GM18951 (cell line): ENCODE results near the gene VAMP5.
A peak's percentile ranks its signal among the peaks of the same experiment; 100 is the strongest.
"Not testable (repeated sequence)": the region's sequence is repeated elsewhere in the genome, so short reads cannot be mapped to it uniquely, and the experiment has no call there.

Experiments
- POLR2A ChIP-seq: IDR thresholded peaks from 4 replicates; pipeline ENCODE4 v1.6.1; 2011; ENCODE audit warnings: mild to moderate bottlenecking; ENCODE audit not compliant: insufficient read length, insufficient read depth; ENCODE audit errors: extremely low read depth
- in situ Hi-C: fragments of 300-500 bp; cut with MboI; formaldehyde crosslinking; loops from one replicate; pipeline ENCODE4 v1.12.0; 2022; ENCODE audit warnings: low sequenced_read_pairs, mixed read lengths, inconsistent platforms; ENCODE audit not compliant: unreplicated experiment

The VAMP5 gene

GRCh38 chr2:85604568-85605339 lies 20.5 kb downstream of the VAMP5 start:
- TF ChIP-seq POLR2A: no peak
- in situ Hi-C loops: no loop called here

GRCh38 chr2:85605406-85606115 lies 21.3 kb downstream of the VAMP5 start:
- in situ Hi-C loops: no loop called here
- TF ChIP-seq POLR2A: no peak

GRCh38 chr2:85606116-85606455 lies 21.9 kb downstream of the VAMP5 start:
- in situ Hi-C loops: no loop called here
- no peak for TF ChIP-seq POLR2A

GRCh38 chr2:85607268-85608215 lies 23.3 kb downstream of the VAMP5 start:
- TF ChIP-seq POLR2A: no peak
- in situ Hi-C loops: no loop called here

GRCh38 chr2:85611217-85611704 lies 27.0 kb downstream of the VAMP5 start:
- in situ Hi-C loops: no loop called here
- TF ChIP-seq POLR2A: no peak

GRCh38 chr2:85611705-85612587 lies 27.7 kb downstream of the VAMP5 start, which contains the start of gene C2orf68:
TSS of gene C2orf68 (minus strand) at chr2:85612066. CDS start at chr2:85611984, 82 bp downstream.
- in situ Hi-C loops: no loop called here
- TF ChIP-seq POLR2A: peak; percentile 82

- in situ Hi-C loops: no loop called here
- no peak for TF ChIP-seq POLR2A
These were observed 29.7 kb downstream of the VAMP5 start for GRCh38 chr2:85613717-85614515.

- in situ Hi-C loops: not testable (repeated sequence)
These were observed 30.5 kb downstream of the VAMP5 start for GRCh38 chr2:85614757-85615156.

GRCh38 chr2:85615413-85615728 lies 31.1 kb downstream of the VAMP5 start:
- in situ Hi-C loops: no loop called here
- no peak for TF ChIP-seq POLR2A

GRCh38 chr2:85617723-85618122 lies 33.5 kb downstream of the VAMP5 start:
- in situ Hi-C loops: not testable (repeated sequence)

GRCh38 chr2:85619617-85620016 lies 35.4 kb downstream of the VAMP5 start:
- in situ Hi-C loops: no loop called here
- TF ChIP-seq POLR2A: no peak

- no peak for TF ChIP-seq POLR2A
- in situ Hi-C loops: no loop called here
These were observed 37.1 kb downstream of the VAMP5 start for GRCh38 chr2:85621338-85621737.
